Measurements from ENCODE around the gene LRRC75A.

DNA sequence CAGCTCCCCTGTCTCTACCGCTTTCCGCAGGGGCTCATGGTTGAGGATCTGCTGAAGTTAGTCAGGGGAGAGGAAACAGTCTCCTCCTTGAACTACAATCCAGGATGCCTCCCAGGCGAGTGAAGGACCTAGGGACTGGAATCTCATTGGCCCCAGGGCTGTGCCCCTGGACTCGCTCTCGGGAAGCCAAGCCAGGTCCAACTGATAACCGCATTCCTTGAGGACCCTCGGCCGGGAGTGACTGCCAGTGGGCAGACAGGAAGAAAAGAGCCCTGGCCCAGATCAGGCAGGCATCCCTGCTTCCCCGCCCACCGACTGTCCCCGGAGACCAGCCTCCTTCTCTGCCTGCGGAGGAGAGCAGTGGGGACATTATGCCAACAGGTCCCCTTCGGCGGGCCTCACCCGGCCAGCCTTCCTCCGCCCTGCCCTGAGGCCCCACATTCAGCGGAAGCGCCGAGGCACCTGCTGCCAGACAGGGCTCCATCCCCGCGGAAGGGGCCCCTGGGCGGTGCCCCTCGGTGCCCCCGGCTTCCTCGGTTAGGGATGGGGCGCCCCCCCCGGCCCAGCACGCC lies 776 bp downstream of the LRRC75A start:
- TF ChIP-seq, protein P1, sequence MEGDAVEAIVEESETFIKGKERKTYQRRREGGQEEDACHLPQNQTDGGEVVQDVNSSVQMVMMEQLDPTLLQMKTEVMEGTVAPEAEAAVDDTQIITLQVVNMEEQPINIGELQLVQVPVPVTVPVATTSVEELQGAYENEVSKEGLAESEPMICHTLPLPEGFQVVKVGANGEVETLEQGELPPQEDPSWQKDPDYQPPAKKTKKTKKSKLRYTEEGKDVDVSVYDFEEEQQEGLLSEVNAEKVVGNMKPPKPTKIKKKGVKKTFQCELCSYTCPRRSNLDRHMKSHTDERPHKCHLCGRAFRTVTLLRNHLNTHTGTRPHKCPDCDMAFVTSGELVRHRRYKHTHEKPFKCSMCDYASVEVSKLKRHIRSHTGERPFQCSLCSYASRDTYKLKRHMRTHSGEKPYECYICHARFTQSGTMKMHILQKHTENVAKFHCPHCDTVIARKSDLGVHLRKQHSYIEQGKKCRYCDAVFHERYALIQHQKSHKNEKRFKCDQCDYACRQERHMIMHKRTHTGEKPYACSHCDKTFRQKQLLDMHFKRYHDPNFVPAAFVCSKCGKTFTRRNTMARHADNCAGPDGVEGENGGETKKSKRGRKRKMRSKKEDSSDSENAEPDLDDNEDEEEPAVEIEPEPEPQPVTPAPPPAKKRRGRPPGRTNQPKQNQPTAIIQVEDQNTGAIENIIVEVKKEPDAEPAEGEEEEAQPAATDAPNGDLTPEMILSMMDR (IDR thresholded peaks at IDR 0.05): no peak
- no peak for TF ChIP-seq POLR2A (IDR thresholded peaks at IDR 0.05)
